Large intestine (tissue), 3 donors: ENCODE measurements around the gene YTHDF1. TPM values are rescaled to one million over a fixed set of nuclear protein-coding genes. Genes with fewer than 3 reads are reported as not detected.

Experiments
- DNase-seq, 2 donors: peaks; one replicate each; pipeline versions ENCODE4 v3.0.0 to v3.0.0-alpha.2; 2013
- H3K27ac ChIP-seq: one replicate; pipeline ENCODE4 v1.5.1; 2013; ENCODE audit warnings: low read length
- H3K27me3 ChIP-seq: 2 replicates; pipeline ENCODE4 v1.6.1; 2013; ENCODE audit warnings: low read length; ENCODE audit not compliant: control insufficient read depth, insufficient read depth
- H3K36me3 ChIP-seq: 2 replicates; pipeline ENCODE4 v1.6.1; 2013; ENCODE audit warnings: low read length; ENCODE audit not compliant: control insufficient read depth, insufficient read depth
- H3K4me1 ChIP-seq: one replicate; pipeline ENCODE4 v1.6.1; 2013; ENCODE audit warnings: low read length; ENCODE audit not compliant: control insufficient read depth, insufficient read depth
- H3K4me3 ChIP-seq: one replicate; pipeline ENCODE4 v1.5.1; 2013; ENCODE audit warnings: low read length
- H3K9me3 ChIP-seq: one replicate; pipeline ENCODE4 v1.6.1; 2013; ENCODE audit warnings: mild to moderate bottlenecking, low read depth, low read length, moderate library complexity; ENCODE audit not compliant: control insufficient read depth
- WGBS: methylation state at CpG from one replicate; pipeline ENCODE4 v1.1.5; 2013; ENCODE audit warnings: low lambda C conversion rate; ENCODE audit not compliant: insufficient coverage; 5-methylcytosine and 5-hydroxymethylcytosine counted together
- polyA plus RNA-seq: library from polyadenylated mRNA; unstranded; fragments of 120-200 nt; gene quantifications from one replicate; pipeline ENCODE4 v1.2.1, GENCODE V29; 2013

YTHDF1 gene
- polyA plus RNA-seq, 1 donor: 35.4 TPM

GRCh38 chr20:63172726-63173125 lies 43.2 kb downstream of the YTHDF1 start:
- peaks cover 5% of the 10 kb centered on the region for H3K4me1 ChIP-seq
- peaks cover 64% of the 10 kb centered on the region for H3K27me3 ChIP-seq
- H3K36me3 ChIP-seq: no peaks in the 10 kb centered on the region
- peaks cover 18% of the 10 kb centered on the region for H3K9me3 ChIP-seq
- no CpG with 5 or more reads among the region's 8 CpGs for WGBS
- H3K27ac ChIP-seq: no peak overlapping the region
- DNase-seq: no peak
- H3K4me3 ChIP-seq: no peak overlapping the region

GRCh38 chr20:63171991-63172390 lies 43.9 kb downstream of the YTHDF1 start:
- 70% methylated on average over 5 of the region's 5 CpGs for WGBS

GRCh38 chr20:63169681-63170080 lies 46.2 kb downstream of the YTHDF1 start:
- Histone ChIP-seq H3K9me3 (peaks cover 12% of the 10 kb centered on the region), H3K36me3 (no peaks in the 10 kb centered on the region), H3K4me3 (no peak overlapping the region), H3K4me1 (peaks cover 5% of the 10 kb centered on the region), H3K27ac (no peak overlapping the region), H3K27me3 (peaks cover 38% of the 10 kb centered on the region)
- WGBS: no CpG with 5 or more reads among the region's 6 CpGs
- no peak for DNase-seq

More at GRCh38 chr20:63171991-63172390, 43.9 kb downstream of the YTHDF1 start:
- no peak for DNase-seq
- Histone ChIP-seq H3K27me3 (peaks cover 61% of the 10 kb centered on the region), H3K27ac (no peak overlapping the region), H3K9me3 (peaks cover 18% of the 10 kb centered on the region), H3K36me3 (no peaks in the 10 kb centered on the region), H3K4me1 (peaks cover 5% of the 10 kb centered on the region), H3K4me3 (no peak overlapping the region)

GRCh38 chr20:63168861-63169260 lies 47.1 kb downstream of the YTHDF1 start:
- Histone ChIP-seq H3K4me3 (no peak overlapping the region), H3K4me1 (peaks cover 5% of the 10 kb centered on the region), H3K9me3 (peaks cover 12% of the 10 kb centered on the region), H3K27me3 (peaks cover 33% of the 10 kb centered on the region), H3K36me3 (no peaks in the 10 kb centered on the region), H3K27ac (no peak overlapping the region)
- WGBS: no CpG with 5 or more reads among the region's 12 CpGs
- no peak for DNase-seq

- H3K4me1 ChIP-seq: no peaks in the 10 kb centered on the region
- H3K9me3 ChIP-seq: peaks cover 7% of the 10 kb centered on the region
- peaks cover 25% of the 10 kb centered on the region for H3K27me3 ChIP-seq
- no CpG with 5 or more reads among the region's 23 CpGs for WGBS
- no peak overlapping the region for H3K27ac ChIP-seq
- H3K4me3 ChIP-seq: no peak overlapping the region
- H3K36me3 ChIP-seq: no peaks in the 10 kb centered on the region
- DNase-seq: no peak
Measured at GRCh38 chr20:63167918-63168520, 47.9 kb downstream of the YTHDF1 start.

GRCh38 chr20:63167026-63167917 lies 48.7 kb downstream of the YTHDF1 start:
- Histone ChIP-seq H3K27ac (no peak overlapping the region), H3K36me3 (no peaks in the 10 kb centered on the region), H3K27me3 (peaks cover 18% of the 10 kb centered on the region), H3K4me3 (no peak overlapping the region), H3K4me1 (no peaks in the 10 kb centered on the region), H3K9me3 (peaks cover 7% of the 10 kb centered on the region)
- no CpG with 5 or more reads among the region's 24 CpGs for WGBS
- DNase-seq: no peak

GRCh38 chr20:63166193-63167020 lies 49.5 kb downstream of the YTHDF1 start:
- Histone ChIP-seq H3K36me3 (no peaks in the 10 kb centered on the region), H3K9me3 (peaks cover 7% of the 10 kb centered on the region), H3K4me3 (no peak overlapping the region), H3K4me1 (no peaks in the 10 kb centered on the region), H3K27ac (no peak overlapping the region), H3K27me3 (peaks cover 12% of the 10 kb centered on the region)
- no peak for DNase-seq
- WGBS: no CpG with 5 or more reads among the region's 26 CpGs

GRCh38 chr20:63165356-63166192 lies 50.4 kb downstream of the YTHDF1 start:
- Histone ChIP-seq H3K36me3 (no peaks in the 10 kb centered on the region), H3K27ac (no peak overlapping the region), H3K4me3 (no peak overlapping the region), H3K27me3 (peaks cover 7% of the 10 kb centered on the region), H3K9me3 (peaks cover 7% of the 10 kb centered on the region), H3K4me1 (no peaks in the 10 kb centered on the region)
- no CpG with 5 or more reads among the region's 25 CpGs for WGBS
- DNase-seq: no peak

GRCh38 chr20:63164484-63165355 lies 51.2 kb downstream of the YTHDF1 start:
- WGBS: no CpG with 5 or more reads among the region's 24 CpGs

More at GRCh38 chr20:63164484-63165355, 51.2 kb downstream of the YTHDF1 start:
- Histone ChIP-seq H3K27me3 (peaks cover 4% of the 10 kb centered on the region), H3K9me3 (peaks cover 7% of the 10 kb centered on the region), H3K36me3 (no peaks in the 10 kb centered on the region), H3K4me3 (no peak overlapping the region), H3K27ac (no peak overlapping the region), H3K4me1 (no peaks in the 10 kb centered on the region)
- DNase-seq: no peak
